Endothelial cell of umbilical vein (primary cell): ENCODE results near the gene GPR146.

Experiments
- EZH2 ChIP-seq: IDR thresholded peaks from 2 replicates; pipeline ENCODE4 v1.6.1; 2012; ENCODE audit warnings: borderline replicate concordance, low read depth, mild to moderate bottlenecking, moderate library complexity, low read length, inconsistent platforms; ENCODE audit not compliant: severe bottlenecking
- MYC ChIP-seq: IDR thresholded peaks from one replicate; pipeline ENCODE4 v1.6.1; 2011; ENCODE audit warnings: mild to moderate bottlenecking, low read depth, low read length
- POLR2A ChIP-seq: IDR thresholded peaks from 2 replicates; pipeline ENCODE4 v1.6.1; 2012; ENCODE audit warnings: low read depth, mild to moderate bottlenecking, control low read depth, low read length
- POLR2AphosphoS5 ChIP-seq: IDR thresholded peaks from 2 replicates; pipeline ENCODE4 v1.6.1; 2012; ENCODE audit warnings: low read depth, mild to moderate bottlenecking, control low read depth, low read length, moderate library complexity; ENCODE audit not compliant: insufficient read depth
- TF ChIP-seq, protein P1 (sequence below): IDR thresholded peaks from 2 replicates; pipeline ENCODE4 v1.6.1; 2011; ENCODE audit not compliant: insufficient read depth, insufficient read length
- TF ChIP-seq, protein P2 (sequence below), 2 donors: IDR thresholded peaks; 1 replicate in 1 of 2; 2 replicates in 1 of 2; pipeline ENCODE4 v1.5.1; 2011; ENCODE audit warnings: low read length in 2 of 2, mild to moderate bottlenecking in 2 of 2, moderate library complexity in 2 of 2, control low read depth in 1 of 2, inconsistent platforms in 1 of 2, low read depth in 1 of 2; ENCODE audit not compliant: insufficient read depth in 1 of 2; ENCODE audit errors: extremely low read depth in 1 of 2

DNA sequence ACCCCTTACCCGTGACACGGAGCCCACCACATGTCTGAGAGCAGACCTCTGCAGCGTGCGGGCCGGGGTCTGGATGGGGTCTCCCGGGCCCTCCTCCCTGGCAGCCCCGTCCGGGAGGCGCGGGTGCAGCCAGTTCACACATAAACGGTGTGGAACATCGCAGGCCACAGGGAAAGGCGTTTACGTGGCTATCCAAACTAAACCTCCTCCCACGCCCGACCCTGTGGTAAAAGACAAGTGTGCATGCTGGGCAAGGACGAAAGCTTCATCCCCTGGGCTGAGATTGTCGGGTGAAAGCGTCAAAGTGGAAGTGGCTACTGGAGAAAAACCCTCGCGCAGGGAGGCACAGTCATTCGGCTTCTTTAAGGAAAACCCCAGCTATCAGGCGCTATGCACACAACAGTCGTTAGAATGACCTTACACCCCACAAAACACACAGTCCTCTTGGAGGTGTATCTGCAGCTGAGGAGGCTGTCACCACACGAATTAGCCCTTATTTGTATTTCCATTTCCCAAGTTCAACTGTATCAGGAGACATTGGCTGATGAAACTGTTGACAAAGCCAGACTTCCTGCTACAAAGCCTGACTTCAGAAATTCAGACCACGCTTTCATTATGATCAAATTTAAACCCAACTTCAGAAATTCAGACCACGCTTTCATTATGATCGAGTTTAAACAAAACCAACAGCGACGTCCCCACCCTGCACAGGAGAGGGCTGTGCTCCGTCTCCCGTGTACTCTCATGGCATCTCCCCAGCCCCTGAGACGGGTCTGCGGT, 58.9 kb downstream of the GPR146 start:
- TF ChIP-seq, protein P1, sequence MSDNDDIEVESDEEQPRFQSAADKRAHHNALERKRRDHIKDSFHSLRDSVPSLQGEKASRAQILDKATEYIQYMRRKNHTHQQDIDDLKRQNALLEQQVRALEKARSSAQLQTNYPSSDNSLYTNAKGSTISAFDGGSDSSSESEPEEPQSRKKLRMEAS = no peak
- TF ChIP-seq, protein P2, sequence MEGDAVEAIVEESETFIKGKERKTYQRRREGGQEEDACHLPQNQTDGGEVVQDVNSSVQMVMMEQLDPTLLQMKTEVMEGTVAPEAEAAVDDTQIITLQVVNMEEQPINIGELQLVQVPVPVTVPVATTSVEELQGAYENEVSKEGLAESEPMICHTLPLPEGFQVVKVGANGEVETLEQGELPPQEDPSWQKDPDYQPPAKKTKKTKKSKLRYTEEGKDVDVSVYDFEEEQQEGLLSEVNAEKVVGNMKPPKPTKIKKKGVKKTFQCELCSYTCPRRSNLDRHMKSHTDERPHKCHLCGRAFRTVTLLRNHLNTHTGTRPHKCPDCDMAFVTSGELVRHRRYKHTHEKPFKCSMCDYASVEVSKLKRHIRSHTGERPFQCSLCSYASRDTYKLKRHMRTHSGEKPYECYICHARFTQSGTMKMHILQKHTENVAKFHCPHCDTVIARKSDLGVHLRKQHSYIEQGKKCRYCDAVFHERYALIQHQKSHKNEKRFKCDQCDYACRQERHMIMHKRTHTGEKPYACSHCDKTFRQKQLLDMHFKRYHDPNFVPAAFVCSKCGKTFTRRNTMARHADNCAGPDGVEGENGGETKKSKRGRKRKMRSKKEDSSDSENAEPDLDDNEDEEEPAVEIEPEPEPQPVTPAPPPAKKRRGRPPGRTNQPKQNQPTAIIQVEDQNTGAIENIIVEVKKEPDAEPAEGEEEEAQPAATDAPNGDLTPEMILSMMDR (IDR thresholded peaks at IDR 0.05; ENCODE audit: extremely low read depth in 1 of 2, insufficient read depth in 1 of 2, low read depth in 1 of 2, low read length in 2 of 2) = no peak
- no peak for TF ChIP-seq POLR2A
- TF ChIP-seq EZH2 = no peak
- TF ChIP-seq MYC = no peak
- no peak for TF ChIP-seq POLR2AphosphoS5
